Vagina (tissue), 2 donors: ENCODE data around the gene CYP2B6. TPM values are rescaled to one million over a fixed set of nuclear protein-coding genes. Genes with fewer than 3 reads are reported as not detected.

ENCODE experiments used
- DNase-seq, 2 donors: peaks; one replicate each; pipeline ENCODE4 v3.0.0-alpha.2; 2017; ENCODE audit errors: extremely low spot score in 2 of 2
- H3K27ac ChIP-seq: fragments of 200-600 bp; sonication (generic); one replicate; pipeline ENCODE4 v1.5.1; 2019
- H3K27me3 ChIP-seq: fragments of 200-600 bp; sonication (generic); one replicate; pipeline ENCODE4 v1.5.1; 2019
- H3K36me3 ChIP-seq, 2 donors: fragments of 200-600 bp; sonication (generic); one replicate each; pipeline ENCODE4 v1.5.1; 2017 to 2019
- H3K4me1 ChIP-seq: fragments of 200-600 bp; sonication (generic); one replicate; pipeline ENCODE4 v1.5.1; 2019
- H3K4me3 ChIP-seq, 2 donors: fragments of 200-600 bp; sonication (generic); 1 replicate in 1 of 2; 2 replicates in 1 of 2; pipeline ENCODE4 v1.5.1; 2016 to 2019
- H3K9me3 ChIP-seq: fragments of 200-600 bp; sonication (generic); one replicate; pipeline ENCODE4 v1.5.1; 2019
- CTCF ChIP-seq, 3 experiments: fragments of 450-650 bp in 2 of 3; fragments of 200-600 bp in 1 of 3; sonication (generic) in 1 of 3; IDR thresholded peaks; one replicate each; pipeline ENCODE4 v1.5.1; 2017 to 2019; ENCODE audit warnings: antibody characterized with exemption in 3 of 3, mild to moderate bottlenecking in 2 of 3, moderate library complexity in 2 of 3
- POLR2A ChIP-seq, 2 donors: fragments of 450-650 bp; IDR thresholded peaks; one replicate each; pipeline ENCODE4 v1.6.1; 2017; ENCODE audit warnings: antibody characterized with exemption in 2 of 2, mild to moderate bottlenecking in 2 of 2, moderate library complexity in 2 of 2
- POLR2AphosphoS5 ChIP-seq, 2 donors: sonication (generic); formaldehyde crosslinking; IDR thresholded peaks; one replicate each; pipeline ENCODE4 v1.9.0; 2017; ENCODE audit warnings: antibody characterized with exemption in 2 of 2, mild to moderate bottlenecking in 2 of 2, low read depth in 1 of 2; ENCODE audit not compliant: insufficient read depth in 1 of 2
- intact Hi-C: fragments of 100-400 bp; cut with DNase I; formaldehyde crosslinking; loops from one replicate; pipeline ENCODE4 v1.15.1; 2023
- total RNA-seq: library from RNA; depleted of rRNA; stranded (reverse); fragments of >200 nt; gene quantifications from one replicate; pipeline ENCODE4 v1.2.3, GENCODE V29; 2016

CYP2B6 gene
- total RNA-seq, 1 donor from 2014 or later, result not detected

GRCh38 chr19:40948580-40949299 lies 42.3 kb upstream of the CYP2B6 start:
- no peaks in the 10 kb centered on the region for H3K4me1 ChIP-seq
- intact Hi-C loops, result no loop called here
- H3K27me3 ChIP-seq, result no peaks in the 10 kb centered on the region
- DNase-seq, result no peak
- H3K4me3 ChIP-seq, result no peak overlapping the region
- H3K36me3 ChIP-seq, result no peaks in the 10 kb centered on the region
- TF ChIP-seq CTCF (IDR thresholded peaks at IDR 0.05) (no peak), POLR2AphosphoS5 (IDR thresholded peaks at IDR 0.05; ENCODE audit: insufficient read depth in 1 of 2, low read depth in 1 of 2) (no peak), POLR2A (IDR thresholded peaks at IDR 0.05) (no peak)
- no peak overlapping the region for H3K27ac ChIP-seq
- H3K9me3 ChIP-seq, result peaks cover 3% of the 10 kb centered on the region

- Histone ChIP-seq H3K27ac (no peak overlapping the region), H3K4me3 (no peak overlapping the region), H3K27me3 (no peaks in the 10 kb centered on the region), H3K4me1 (no peaks in the 10 kb centered on the region), H3K36me3 (no peaks in the 10 kb centered on the region), H3K9me3 (peaks cover 12% of the 10 kb centered on the region)
- intact Hi-C loops, result loop anchor here (10.0 kb wide), 1 partner anchor 1750 kb away; the partner anchor contains the start of gene SYCN
- TF ChIP-seq CTCF (IDR thresholded peaks at IDR 0.05) (no peak), POLR2A (IDR thresholded peaks at IDR 0.05) (no peak), POLR2AphosphoS5 (IDR thresholded peaks at IDR 0.05; ENCODE audit: insufficient read depth in 1 of 2, low read depth in 1 of 2) (no peak)
- DNase-seq, result no peak
These were observed 36.5 kb upstream of the CYP2B6 start for GRCh38 chr19:40954573-40954972.

GRCh38 chr19:40959338-40959737 lies 31.7 kb upstream of the CYP2B6 start:
- no peak overlapping the region for H3K27ac ChIP-seq
- H3K4me1 ChIP-seq, result peaks cover 16% of the 10 kb centered on the region
- no peak for DNase-seq
- TF ChIP-seq CTCF (IDR thresholded peaks at IDR 0.05) (no peak), POLR2A (IDR thresholded peaks at IDR 0.05) (no peak), POLR2AphosphoS5 (IDR thresholded peaks at IDR 0.05; ENCODE audit: insufficient read depth in 1 of 2, low read depth in 1 of 2) (no peak)
- no peaks in the 10 kb centered on the region for H3K36me3 ChIP-seq
- H3K9me3 ChIP-seq, result peaks cover 6% of the 10 kb centered on the region
- no peaks in the 10 kb centered on the region for H3K27me3 ChIP-seq
- H3K4me3 ChIP-seq, result no peak overlapping the region
- intact Hi-C loops, result loop anchor here (10.0 kb wide), 1 partner anchor 1755 kb away; the partner anchor contains the start of gene SYCN

GRCh38 chr19:40960062-40960685 lies 30.9 kb upstream of the CYP2B6 start:
- H3K9me3 ChIP-seq, result no peaks in the 10 kb centered on the region
- TF ChIP-seq CTCF (IDR thresholded peaks at IDR 0.05) (no peak), POLR2AphosphoS5 (IDR thresholded peaks at IDR 0.05; ENCODE audit: insufficient read depth in 1 of 2, low read depth in 1 of 2) (no peak), POLR2A (IDR thresholded peaks at IDR 0.05) (no peak)

GRCh38 chr19:40960780-40961179 lies 30.3 kb upstream of the CYP2B6 start:
- Histone ChIP-seq H3K36me3 (no peaks in the 10 kb centered on the region), H3K4me1 (peaks cover 16% of the 10 kb centered on the region), H3K9me3 (no peaks in the 10 kb centered on the region), H3K4me3 (no peak overlapping the region), H3K27me3 (no peaks in the 10 kb centered on the region), H3K27ac (no peak overlapping the region)
- intact Hi-C loops, result no loop called here
- TF ChIP-seq CTCF (IDR thresholded peaks at IDR 0.05) (no peak), POLR2AphosphoS5 (IDR thresholded peaks at IDR 0.05; ENCODE audit: insufficient read depth in 1 of 2, low read depth in 1 of 2) (no peak), POLR2A (IDR thresholded peaks at IDR 0.05) (no peak)
- DNase-seq, result no peak

More at GRCh38 chr19:40960062-40960685, 30.9 kb upstream of the CYP2B6 start:
- Histone ChIP-seq H3K4me3 (no peak overlapping the region), H3K36me3 (no peaks in the 10 kb centered on the region), H3K4me1 (peaks cover 16% of the 10 kb centered on the region), H3K27me3 (no peaks in the 10 kb centered on the region), H3K27ac (no peak overlapping the region)
- intact Hi-C loops, result no loop called here
- DNase-seq, result no peak
